ENCODE results near the gene COA7. TPM values are rescaled to one million over a fixed set of nuclear protein-coding genes. Genes with fewer than 3 reads are reported as not detected.

The COA7 gene
- total and polyA plus RNA-seq, 7 donors = 6.9 to 16.4 (median 8.2) TPM

DNA sequence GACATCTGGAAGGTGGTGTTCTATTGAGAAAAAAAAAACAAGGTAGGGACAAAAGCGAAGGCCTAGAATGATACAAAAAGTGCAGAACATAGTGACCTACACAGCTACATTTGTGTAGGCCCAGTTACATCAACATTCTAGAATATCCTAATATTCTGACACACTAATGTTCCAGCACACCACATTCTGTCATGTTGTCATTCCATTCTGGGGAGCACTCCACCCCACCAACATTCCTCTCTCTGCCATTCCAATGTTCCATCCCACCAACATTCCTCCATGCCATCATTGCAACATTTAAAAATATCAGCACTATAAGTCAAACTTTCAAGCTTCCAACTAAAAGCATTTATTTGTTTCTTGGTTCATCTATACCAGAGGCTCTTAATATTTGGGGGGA lies 28.5 kb downstream of the COA7 start:
- 96 to 100% methylated on average over 1 of the region's 1 CpG for whole genome bisulfite sequencing, 2 donors
- Histone ChIP-seq H3K4me1 (peaks cover 0 to 3% (median 0%) of the 10 kb centered on the region in 4 donors), H3K4me3 (no peak overlapping the region), H3K36me3 (no peaks in the 10 kb centered on the region), H3K9me3 (no peaks in the 10 kb centered on the region), H3K27me3 (no peaks in the 10 kb centered on the region), H3K27ac (no peak overlapping the region)
- DNase-seq = no peak
- intact Hi-C loops (cut with DNase I) = no loop called here
- TF ChIP-seq POLR2A (IDR thresholded peaks at IDR 0.05) (no peak), EP300 (IDR thresholded peaks at IDR 0.05) (no peak), POLR2AphosphoS5 (IDR thresholded peaks at IDR 0.05) (no peak)
- TF ChIP-seq, protein P1, sequence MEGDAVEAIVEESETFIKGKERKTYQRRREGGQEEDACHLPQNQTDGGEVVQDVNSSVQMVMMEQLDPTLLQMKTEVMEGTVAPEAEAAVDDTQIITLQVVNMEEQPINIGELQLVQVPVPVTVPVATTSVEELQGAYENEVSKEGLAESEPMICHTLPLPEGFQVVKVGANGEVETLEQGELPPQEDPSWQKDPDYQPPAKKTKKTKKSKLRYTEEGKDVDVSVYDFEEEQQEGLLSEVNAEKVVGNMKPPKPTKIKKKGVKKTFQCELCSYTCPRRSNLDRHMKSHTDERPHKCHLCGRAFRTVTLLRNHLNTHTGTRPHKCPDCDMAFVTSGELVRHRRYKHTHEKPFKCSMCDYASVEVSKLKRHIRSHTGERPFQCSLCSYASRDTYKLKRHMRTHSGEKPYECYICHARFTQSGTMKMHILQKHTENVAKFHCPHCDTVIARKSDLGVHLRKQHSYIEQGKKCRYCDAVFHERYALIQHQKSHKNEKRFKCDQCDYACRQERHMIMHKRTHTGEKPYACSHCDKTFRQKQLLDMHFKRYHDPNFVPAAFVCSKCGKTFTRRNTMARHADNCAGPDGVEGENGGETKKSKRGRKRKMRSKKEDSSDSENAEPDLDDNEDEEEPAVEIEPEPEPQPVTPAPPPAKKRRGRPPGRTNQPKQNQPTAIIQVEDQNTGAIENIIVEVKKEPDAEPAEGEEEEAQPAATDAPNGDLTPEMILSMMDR (IDR thresholded peaks at IDR 0.05) = no peak

DNA sequence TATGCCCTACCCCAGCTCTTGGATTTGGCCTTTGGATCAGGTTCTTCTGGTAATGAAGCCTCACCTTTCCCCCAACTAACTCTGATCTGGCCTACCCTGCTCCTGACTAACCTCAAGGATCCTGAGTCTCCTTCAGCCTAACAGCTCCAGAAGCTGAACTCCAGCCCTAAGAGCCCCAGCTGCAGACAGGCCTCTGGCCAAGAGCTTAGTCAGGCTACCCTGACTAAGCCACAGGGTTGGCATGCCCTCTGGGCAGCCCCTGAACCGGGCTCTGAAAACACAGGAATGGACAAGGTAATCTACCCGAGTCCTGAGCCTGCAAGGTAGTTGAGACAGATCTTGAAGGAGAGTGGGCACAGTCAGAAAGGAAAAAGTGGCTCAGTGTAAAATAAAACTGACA lies 29.4 kb downstream of the COA7 start:
- H3K4me3 ChIP-seq = no peak overlapping the region
- no peaks in the 10 kb centered on the region for H3K9me3 ChIP-seq
- TF ChIP-seq EP300 (IDR thresholded peaks at IDR 0.05) (no peak), POLR2A (IDR thresholded peaks at IDR 0.05) (no peak), POLR2AphosphoS5 (IDR thresholded peaks at IDR 0.05) (no peak)
- TF ChIP-seq, protein P1 (IDR thresholded peaks at IDR 0.05) = no peak
- peaks cover 0 to under 1% (median 0%) of the 10 kb centered on the region in 3 donors for H3K27me3 ChIP-seq
- no peaks in the 10 kb centered on the region for H3K36me3 ChIP-seq
- intact Hi-C loops (cut with DNase I) = no loop called here
- no peak for DNase-seq
- 92 to 95% methylated on average over 2 of the region's 2 CpGs for WGBS, 2 donors
- H3K4me1 ChIP-seq = peaks cover 0 to 3% (median 0%) of the 10 kb centered on the region in 4 donors
- no peak overlapping the region for H3K27ac ChIP-seq

DNA sequence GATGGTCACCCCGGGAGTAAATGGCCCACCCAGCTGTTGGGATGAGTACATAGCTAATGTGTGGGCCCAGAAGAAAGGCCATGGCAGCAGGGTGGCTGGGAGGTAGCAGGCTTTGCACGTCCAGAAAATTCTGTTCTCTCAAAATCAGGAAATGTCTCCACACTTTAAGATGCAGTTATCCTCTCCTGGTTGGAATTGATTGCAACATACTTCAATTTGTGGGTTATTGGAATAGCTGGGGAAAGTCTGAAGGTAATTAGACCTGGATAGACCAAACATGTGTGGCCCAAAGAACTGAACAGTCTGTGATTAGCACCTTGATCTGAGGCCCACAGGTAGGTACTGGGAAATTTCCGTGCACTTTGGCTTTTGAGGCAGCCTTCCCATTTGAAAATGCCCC lies 30.2 kb downstream of the COA7 start:
- TF ChIP-seq POLR2A (IDR thresholded peaks at IDR 0.05) = no peak
- TF ChIP-seq EP300 (IDR thresholded peaks at IDR 0.05) = no peak
- no peak for TF ChIP-seq POLR2AphosphoS5 (IDR thresholded peaks at IDR 0.05)
- TF ChIP-seq, protein P1 (IDR thresholded peaks at IDR 0.05) = no peak
- Histone ChIP-seq H3K9me3 (no peaks in the 10 kb centered on the region), H3K27me3 (peaks cover 0 to 3% (median 0%) of the 10 kb centered on the region in 3 donors), H3K4me1 (peaks cover 0 to 3% (median 0%) of the 10 kb centered on the region in 4 donors), H3K27ac (no peak overlapping the region), H3K36me3 (no peaks in the 10 kb centered on the region), H3K4me3 (no peak overlapping the region)
- intact Hi-C loops (cut with DNase I) = no loop called here
- 90 to 91% methylated on average over 3 of the region's 3 CpGs for WGBS, 2 donors
- DNase-seq = no peak

DNA sequence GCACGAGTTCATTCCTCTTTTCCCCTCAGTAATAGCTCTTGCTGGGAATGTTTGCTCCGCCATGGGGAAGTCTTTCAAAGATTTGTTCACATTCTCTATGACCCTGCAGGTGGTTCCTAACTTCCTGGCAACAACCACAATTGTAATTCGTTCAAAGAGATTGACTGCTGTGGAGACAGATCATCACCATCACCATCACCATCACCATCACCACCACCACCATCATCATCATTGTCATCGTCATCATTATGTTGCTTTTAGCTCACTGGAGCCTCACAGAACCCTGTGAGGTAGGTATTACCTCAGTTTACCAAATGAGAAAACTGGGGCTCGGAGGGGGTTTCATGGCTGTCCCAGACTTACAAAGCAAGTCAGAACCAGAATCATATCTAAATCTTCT lies 30.9 kb downstream of the COA7 start:
- peaks cover 0 to 3% (median 0%) of the 10 kb centered on the region in 3 donors for H3K27me3 ChIP-seq
- no peak overlapping the region for H3K4me3 ChIP-seq
- TF ChIP-seq, protein P1 (IDR thresholded peaks at IDR 0.05) = no peak
- TF ChIP-seq POLR2AphosphoS5 (IDR thresholded peaks at IDR 0.05) = no peak
- no peak for TF ChIP-seq EP300 (IDR thresholded peaks at IDR 0.05)
- TF ChIP-seq POLR2A (IDR thresholded peaks at IDR 0.05) = no peak
- peaks cover 0 to 3% (median 0%) of the 10 kb centered on the region in 4 donors for H3K4me1 ChIP-seq
- intact Hi-C loops (cut with DNase I) = no loop called here
- 87 to 88% methylated on average over 5 of the region's 5 CpGs for WGBS, 2 donors
- no peak overlapping the region for H3K27ac ChIP-seq
- no peaks in the 10 kb centered on the region for H3K36me3 ChIP-seq
- H3K9me3 ChIP-seq = no peaks in the 10 kb centered on the region
- DNase-seq = no peak

Measured in sigmoid colon (tissue), 7 donors.